ENCODE data around the gene ARSG.

GRCh38 chr17:68273722-68274121 lies 17.6 kb upstream of the ARSG start:
- no peak for TF ChIP-seq SUZ12 (IDR thresholded peaks at IDR 0.05)
- TF ChIP-seq FOXK2 (IDR thresholded peaks at IDR 0.05), result no peak
- no peak for TF ChIP-seq NFRKB (IDR thresholded peaks at IDR 0.05)
- TF ChIP-seq ARNT (IDR thresholded peaks at IDR 0.05), result no peak
- no peak for TF ChIP-seq ELF4 (IDR thresholded peaks at IDR 0.05)
- no peak for TF ChIP-seq PKNOX1 (IDR thresholded peaks at IDR 0.05)
- no peak for TF ChIP-seq LEF1 (IDR thresholded peaks at IDR 0.05; ENCODE audit: borderline replicate concordance)
- TF ChIP-seq TARDBP (IDR thresholded peaks at IDR 0.05), result no peak
- no peak for TF ChIP-seq HDGF (IDR thresholded peaks at IDR 0.05; ENCODE audit: borderline replicate concordance)
- no peak for TF ChIP-seq BHLHE40 (IDR thresholded peaks at IDR 0.05; ENCODE audit: borderline replicate concordance)
- no peak for TF ChIP-seq FOXA1 (IDR thresholded peaks at IDR 0.05)
- TF ChIP-seq SP1 (IDR thresholded peaks at IDR 0.05), result no peak
- no peak for TF ChIP-seq L3MBTL2 (conservative IDR thresholded peaks at IDR 0.05)
- TF ChIP-seq FOXM1 (IDR thresholded peaks at IDR 0.05; ENCODE audit: borderline replicate concordance), result no peak
